NK-92 (cell line): ENCODE results near the gene OXCT1.
"Not testable (repeated sequence)": the region's sequence is repeated elsewhere in the genome, so short reads cannot be mapped to it uniquely, and the experiment has no call there.

ENCODE experiments used
- DNase-seq: peaks from one replicate; lab custom pipeline; 2025; ENCODE audit not compliant: unreplicated experiment; lab: John Stamatoyannopoulos, UW

OXCT1 gene

DNA sequence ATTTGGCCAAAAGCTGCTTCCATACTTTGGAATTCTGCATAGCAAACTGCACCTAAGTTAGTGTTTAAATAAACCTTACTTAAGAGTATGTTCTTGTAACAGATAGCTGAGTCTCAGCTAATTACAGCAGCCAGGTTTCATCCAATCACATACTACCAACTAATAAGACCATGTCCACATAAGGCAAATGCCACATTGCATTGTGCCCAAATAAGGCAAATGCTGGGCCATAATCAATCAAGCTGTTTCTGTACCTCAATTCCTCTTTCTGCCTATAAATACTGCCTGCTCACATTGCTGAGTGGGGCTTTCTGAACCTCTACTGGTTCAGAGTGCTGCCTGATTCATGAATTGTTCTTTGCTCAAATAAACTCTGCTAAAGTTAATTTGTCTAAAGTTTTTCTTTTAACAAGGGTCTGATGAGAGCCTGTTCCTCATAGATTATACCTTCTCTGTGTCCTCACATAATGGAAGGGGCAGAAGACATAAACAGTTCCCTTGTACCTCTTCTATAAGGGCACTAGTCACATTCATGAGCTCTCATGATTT, 4.4 kb upstream of the OXCT1 start:
- DNase-seq: no peak

GRCh38 chr5:41871852-41872251, 1.6 kb upstream of the OXCT1 start:
- DNase-seq: no peak

DNA sequence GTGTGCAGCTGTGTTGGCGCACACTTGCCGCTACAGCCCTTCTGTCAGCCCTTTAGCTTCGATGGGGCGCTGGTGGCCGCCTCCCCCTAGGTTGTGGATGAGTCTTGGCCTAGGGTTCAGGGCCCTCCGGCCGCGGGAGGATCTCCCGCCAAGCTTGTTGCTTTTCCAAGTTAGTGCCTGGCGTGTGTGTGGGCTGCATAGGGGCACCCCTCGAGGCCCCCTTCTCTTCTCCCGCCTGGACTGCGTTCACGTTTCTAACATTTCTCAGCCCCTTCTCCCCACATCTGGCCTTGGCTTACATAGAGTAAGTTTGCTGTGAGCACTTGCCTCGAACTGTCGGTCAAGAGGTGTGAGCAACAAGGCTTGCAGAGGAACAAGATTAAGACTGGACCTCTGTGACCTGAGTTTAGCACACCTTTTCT, 413 bp upstream of the OXCT1 start:
- DNase-seq: no peak

GRCh38 chr5:41869151-41869723, 988 bp downstream of the OXCT1 start:
- no peak for DNase-seq

GRCh38 chr5:41863871-41864486, 6.2 kb downstream of the OXCT1 start:
- no peak for DNase-seq

GRCh38 chr5:41858890-41859289, 11.3 kb downstream of the OXCT1 start:
- DNase-seq: no peak

- no peak for DNase-seq
These were observed 12.2 kb downstream of the OXCT1 start for GRCh38 chr5:41857989-41858388.

- DNase-seq: no peak
These were observed 13.4 kb downstream of the OXCT1 start for GRCh38 chr5:41856644-41857491.

- no peak for DNase-seq
These were observed 17.9 kb downstream of the OXCT1 start for GRCh38 chr5:41852293-41852692.

DNA sequence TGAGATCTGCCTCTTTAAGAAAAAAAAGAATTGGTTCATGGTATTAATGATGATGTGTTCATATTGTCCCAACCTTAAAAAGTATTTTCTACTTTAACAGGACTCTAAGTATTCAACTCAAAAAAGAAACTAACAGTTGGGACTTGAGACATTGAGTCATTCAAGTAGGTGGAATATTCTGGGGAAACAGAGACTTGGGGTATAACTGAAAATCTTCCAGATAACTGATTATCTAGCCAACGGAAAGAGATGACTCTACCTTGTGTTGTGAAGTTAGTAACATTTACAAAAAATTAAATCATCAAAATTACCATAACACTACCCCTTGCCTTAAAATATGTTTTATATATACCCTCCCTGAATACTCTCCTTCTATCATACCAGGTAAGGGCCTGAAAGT, 19.1 kb downstream of the OXCT1 start:
- no peak for DNase-seq

DNA sequence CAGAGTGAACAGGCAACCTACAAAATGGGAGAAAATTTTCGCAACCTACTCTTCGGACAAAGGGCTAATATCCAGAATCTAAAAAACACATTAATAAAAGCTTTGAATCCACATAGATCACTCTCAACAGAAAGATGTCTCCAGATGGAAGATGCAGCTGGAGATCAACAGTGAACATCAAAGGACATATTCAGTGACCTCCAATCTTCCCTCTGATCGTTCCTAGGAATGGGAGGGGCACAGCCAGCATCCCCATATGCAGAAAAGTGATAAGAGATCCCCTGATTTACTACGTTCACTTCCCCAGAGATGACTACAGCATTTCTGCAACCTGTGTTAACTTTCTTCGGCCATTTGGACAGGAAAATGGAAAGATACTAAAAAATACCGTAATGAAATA, 21.2 kb downstream of the OXCT1 start:
- no peak for DNase-seq

GRCh38 chr5:41845751-41846150, 24.5 kb downstream of the OXCT1 start:
- DNase-seq: not testable (repeated sequence)

GRCh38 chr5:41844502-41844901, 25.7 kb downstream of the OXCT1 start:
- no peak for DNase-seq

GRCh38 chr5:41843456-41844370, 26.5 kb downstream of the OXCT1 start:
- DNase-seq: no peak

DNA sequence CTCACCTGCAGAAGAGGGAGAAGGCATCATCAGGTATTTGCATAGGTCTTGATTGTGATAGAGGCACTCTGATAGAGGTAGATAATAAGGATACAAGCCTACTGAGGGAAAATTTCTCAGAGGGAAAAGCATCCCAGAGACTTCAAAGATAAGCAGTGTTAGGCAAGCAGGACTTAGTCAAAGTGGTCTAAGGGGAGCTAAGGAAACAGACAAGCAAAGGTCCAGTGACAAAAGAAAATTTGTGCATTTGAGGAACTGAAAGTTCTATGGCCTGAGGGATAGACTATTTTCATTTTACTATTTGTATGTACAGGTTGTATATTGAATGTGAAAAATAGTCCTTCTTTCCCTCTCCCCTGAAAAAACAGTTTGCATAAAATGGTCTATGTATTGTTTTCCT, 27.4 kb downstream of the OXCT1 start:
- DNase-seq: no peak

- no peak for DNase-seq
These were observed 28.9 kb downstream of the OXCT1 start for GRCh38 chr5:41841325-41841724.

GRCh38 chr5:41840251-41840650, 30.0 kb downstream of the OXCT1 start:
- DNase-seq: no peak

DNA sequence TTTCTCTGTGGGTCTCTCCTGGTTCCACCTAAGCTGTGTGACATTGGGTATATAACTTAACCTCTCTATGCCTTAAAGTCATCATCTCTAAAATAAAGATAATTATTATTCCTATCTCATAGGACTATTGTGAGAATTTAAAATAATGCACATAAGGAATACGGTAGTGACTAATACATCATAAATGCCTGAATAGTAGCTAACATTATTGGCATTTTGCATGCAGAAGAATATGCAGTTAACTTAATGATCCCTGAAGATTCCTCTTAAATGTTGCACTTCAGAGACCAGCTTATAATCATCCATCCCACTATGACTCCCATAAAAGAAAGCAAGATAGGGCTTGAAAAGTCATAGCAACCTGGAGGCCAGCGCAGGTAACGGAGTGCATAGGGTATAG, 32.4 kb downstream of the OXCT1 start:
- no peak for DNase-seq

GRCh38 chr5:41835645-41836044, 34.6 kb downstream of the OXCT1 start:
- no peak for DNase-seq

- no peak for DNase-seq
These were observed 35.7 kb downstream of the OXCT1 start for GRCh38 chr5:41834506-41834905.

DNA sequence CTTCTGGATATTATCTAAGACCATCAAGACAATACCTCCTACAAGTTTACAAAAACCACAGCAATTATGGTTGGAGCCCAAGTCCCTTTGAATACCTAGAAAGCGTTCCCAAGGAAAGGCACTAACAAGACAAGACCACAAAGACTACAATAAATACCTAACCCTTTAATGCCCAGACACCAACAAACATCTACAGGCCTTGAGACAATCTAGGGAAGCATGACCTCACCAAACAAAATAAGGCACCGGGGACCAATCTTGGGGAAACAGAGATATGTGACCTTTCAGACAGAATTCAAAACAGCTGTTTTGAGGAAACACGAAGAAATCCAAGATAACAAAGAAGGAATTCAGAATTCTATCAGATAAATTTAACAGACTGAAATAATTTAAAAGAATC, 37.8 kb downstream of the OXCT1 start:
- no peak for DNase-seq
